OCI-LY7 (cell line): ENCODE measurements around the gene KCNT1. TPM values are rescaled to one million over a fixed set of nuclear protein-coding genes. Genes with fewer than 3 reads are reported as not detected.

Source experiments
- BruUV-seq: library from RNA; stranded (reverse); fragments of 400-500 nt; replicated peaks from 2 replicates; lab custom pipeline; 2021; lab: Mats Ljungman, UMichigan
- CTCF ChIA-PET: fragments of 300-600 bp; sonication (Branson Sonifier 250); formaldehyde crosslinking; loops from one replicate; lab custom pipeline; 2022; ENCODE audit warnings: antibody characterized with exemption; ENCODE audit not compliant: unreplicated experiment; lab: Charles Lee
- POLR2A ChIA-PET: fragments of 300-600 bp; sonication (Branson Sonifier 250); formaldehyde crosslinking; loops from one replicate; lab custom pipeline; 2022; ENCODE audit warnings: antibody characterized with exemption; lab: Charles Lee
- DNase-seq: peaks from one replicate; pipeline ENCODE4 v3.0.0-alpha.2; 2015; ENCODE audit warnings: low spot score
- H2AFZ ChIP-seq: fragments of 200-600 bp; sonication (generic), shearing (Covaris generic); 2 replicates; pipeline ENCODE4 v1.6.1; 2014; ENCODE audit warnings: mild to moderate bottlenecking, antibody characterized with exemption, low read length, moderate library complexity
- H3K27ac ChIP-seq: fragments of 200-600 bp; sonication (generic); 2 replicates; pipeline ENCODE4 v1.5.1; 2014; ENCODE audit warnings: mixed run types, low read depth, mild to moderate bottlenecking, moderate library complexity, low read length, inconsistent platforms; ENCODE audit not compliant: poor library complexity, severe bottlenecking
- H3K36me3 ChIP-seq: fragments of 200-600 bp; sonication (generic); 2 replicates; pipeline ENCODE4 v1.6.1; 2014; ENCODE audit warnings: mild to moderate bottlenecking, antibody characterized with exemption, low read length, moderate library complexity, mixed read lengths; ENCODE audit not compliant: insufficient read depth
- H3K4me1 ChIP-seq: fragments of 200-600 bp; sonication (generic); 2 replicates; pipeline ENCODE4 v1.5.1; 2014; ENCODE audit warnings: mild to moderate bottlenecking, low read length; ENCODE audit not compliant: insufficient read depth, poor library complexity, severe bottlenecking
- H3K4me2 ChIP-seq: fragments of 200-600 bp; sonication (generic); 2 replicates; pipeline ENCODE4 v1.6.1; 2014; ENCODE audit warnings: mild to moderate bottlenecking, low read length
- H3K4me3 ChIP-seq: fragments of 200-600 bp; sonication (generic); 2 replicates; pipeline ENCODE4 v1.5.1; 2014; ENCODE audit warnings: mild to moderate bottlenecking, low read depth, low read length; ENCODE audit not compliant: poor library complexity, severe bottlenecking
- H3K79me2 ChIP-seq: fragments of 200-600 bp; sonication (generic); 2 replicates; pipeline ENCODE4 v1.6.1; 2016; ENCODE audit warnings: low read depth, mild to moderate bottlenecking, low read length, moderate library complexity, mixed read lengths; ENCODE audit not compliant: insufficient read depth
- H3K9me2 ChIP-seq: fragments of 200-600 bp; sonication (generic); 2 replicates; pipeline ENCODE4 v1.6.1; 2016; ENCODE audit warnings: mild to moderate bottlenecking, low read length, mixed read lengths; ENCODE audit not compliant: insufficient read depth
- H3K9me3 ChIP-seq: fragments of 200-600 bp; sonication (generic); 2 replicates; pipeline ENCODE4 v1.6.1; 2014; ENCODE audit warnings: mild to moderate bottlenecking, mixed run types, low read length, mixed read lengths
- H4K20me1 ChIP-seq: fragments of 200-600 bp; sonication (generic); 2 replicates; pipeline ENCODE4 v1.6.1; 2014; ENCODE audit warnings: mild to moderate bottlenecking, antibody characterized with exemption, low read length, moderate library complexity, mixed read lengths; ENCODE audit not compliant: insufficient read depth
- EZH2phosphoT487 ChIP-seq: fragments of 200-600 bp; sonication (generic); IDR thresholded peaks from 2 replicates; pipeline ENCODE4 v1.6.1; 2018; ENCODE audit warnings: low read depth, borderline replicate concordance, mild to moderate bottlenecking, mixed run types, antibody characterized with exemption, low read length, moderate library complexity, mixed read lengths
- intact Hi-C: fragments of 100-400 bp; cut with micrococcal nuclease; formaldehyde crosslinking; loops from one replicate; pipeline ENCODE4 v1.10.0; 2022; ENCODE audit not compliant: unreplicated experiment
- total RNA-seq, 2 experiments: library from RNA; depleted of rRNA in 1 of 2; stranded (reverse); fragments of >200 nt in 1 of 2; shearing (Covaris generic) in 1 of 2; gene quantifications; 2 replicates each; pipeline ENCODE4 v1.2.3, GENCODE V29; 2014 to 2022
- TF ChIP-seq, protein P1 (sequence below): fragments of 200-600 bp; sonication (generic); conservative IDR thresholded peaks from 2 replicates; pipeline ENCODE4 v1.5.1; 2014; ENCODE audit warnings: mild to moderate bottlenecking, antibody characterized with exemption, low read length, moderate library complexity, mixed read lengths

Gene KCNT1
- total RNA-seq, 2 experiments from 2014 or later: not detected

DNA sequence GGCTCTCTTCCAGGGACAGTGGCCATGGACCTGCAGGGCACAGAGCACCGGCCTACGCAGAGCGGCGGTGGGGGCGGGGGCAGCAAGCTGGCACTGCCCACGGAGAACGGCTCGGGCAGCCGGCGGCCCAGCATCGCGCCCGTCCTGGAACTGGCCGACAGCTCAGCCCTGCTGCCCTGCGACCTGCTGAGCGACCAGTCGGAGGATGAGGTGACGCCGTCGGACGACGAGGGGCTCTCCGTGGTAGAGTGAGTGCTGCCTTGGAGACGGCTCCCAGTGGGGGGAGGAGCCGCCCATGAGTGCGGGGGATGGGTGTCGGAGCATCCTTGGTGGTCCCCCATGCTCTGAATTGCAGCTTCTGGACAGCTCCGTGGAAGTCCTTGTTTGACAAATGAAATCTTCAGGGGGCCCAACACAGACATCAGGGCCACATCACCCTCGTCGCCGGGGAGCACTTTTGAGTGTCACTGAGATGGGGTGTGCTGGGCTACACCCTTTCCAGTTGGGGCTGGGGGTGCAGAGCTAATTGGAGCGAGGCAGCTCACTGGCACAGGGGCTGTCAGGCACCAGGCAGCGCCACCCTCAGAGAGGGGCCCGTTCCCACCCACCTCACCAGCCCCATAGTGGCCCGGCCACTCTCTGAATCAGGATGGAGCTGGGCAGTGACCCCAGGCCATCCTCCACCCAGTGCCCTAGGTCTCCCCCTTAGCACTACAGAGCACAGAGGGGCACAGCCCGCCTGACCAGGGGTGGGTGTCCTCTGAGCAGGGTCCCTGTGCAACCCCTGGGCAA, 70.9 kb downstream of the KCNT1 start:
- no peaks in the 10 kb centered on the region for H3K36me3 ChIP-seq
- POLR2A ChIA-PET: no interaction called here
- no peak overlapping the region for H3K4me2 ChIP-seq
- BruUV-seq: no TSS peak
- H3K4me3 ChIP-seq: no peak overlapping the region
- H2AFZ ChIP-seq: no peak overlapping the region
- H3K4me1 ChIP-seq: no peaks in the 10 kb centered on the region
- no peak for DNase-seq
- H3K9me3 ChIP-seq: no peaks in the 10 kb centered on the region
- no peak for TF ChIP-seq EZH2phosphoT487
- TF ChIP-seq, protein P1, sequence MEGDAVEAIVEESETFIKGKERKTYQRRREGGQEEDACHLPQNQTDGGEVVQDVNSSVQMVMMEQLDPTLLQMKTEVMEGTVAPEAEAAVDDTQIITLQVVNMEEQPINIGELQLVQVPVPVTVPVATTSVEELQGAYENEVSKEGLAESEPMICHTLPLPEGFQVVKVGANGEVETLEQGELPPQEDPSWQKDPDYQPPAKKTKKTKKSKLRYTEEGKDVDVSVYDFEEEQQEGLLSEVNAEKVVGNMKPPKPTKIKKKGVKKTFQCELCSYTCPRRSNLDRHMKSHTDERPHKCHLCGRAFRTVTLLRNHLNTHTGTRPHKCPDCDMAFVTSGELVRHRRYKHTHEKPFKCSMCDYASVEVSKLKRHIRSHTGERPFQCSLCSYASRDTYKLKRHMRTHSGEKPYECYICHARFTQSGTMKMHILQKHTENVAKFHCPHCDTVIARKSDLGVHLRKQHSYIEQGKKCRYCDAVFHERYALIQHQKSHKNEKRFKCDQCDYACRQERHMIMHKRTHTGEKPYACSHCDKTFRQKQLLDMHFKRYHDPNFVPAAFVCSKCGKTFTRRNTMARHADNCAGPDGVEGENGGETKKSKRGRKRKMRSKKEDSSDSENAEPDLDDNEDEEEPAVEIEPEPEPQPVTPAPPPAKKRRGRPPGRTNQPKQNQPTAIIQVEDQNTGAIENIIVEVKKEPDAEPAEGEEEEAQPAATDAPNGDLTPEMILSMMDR: no peak
- H3K27ac ChIP-seq: no peak overlapping the region
- no peaks in the 10 kb centered on the region for H3K79me2 ChIP-seq
- CTCF ChIA-PET: no interaction called here
- intact Hi-C loops: no loop called here
- no peaks in the 10 kb centered on the region for H3K9me2 ChIP-seq
- H4K20me1 ChIP-seq: no peaks in the 10 kb centered on the region

DNA sequence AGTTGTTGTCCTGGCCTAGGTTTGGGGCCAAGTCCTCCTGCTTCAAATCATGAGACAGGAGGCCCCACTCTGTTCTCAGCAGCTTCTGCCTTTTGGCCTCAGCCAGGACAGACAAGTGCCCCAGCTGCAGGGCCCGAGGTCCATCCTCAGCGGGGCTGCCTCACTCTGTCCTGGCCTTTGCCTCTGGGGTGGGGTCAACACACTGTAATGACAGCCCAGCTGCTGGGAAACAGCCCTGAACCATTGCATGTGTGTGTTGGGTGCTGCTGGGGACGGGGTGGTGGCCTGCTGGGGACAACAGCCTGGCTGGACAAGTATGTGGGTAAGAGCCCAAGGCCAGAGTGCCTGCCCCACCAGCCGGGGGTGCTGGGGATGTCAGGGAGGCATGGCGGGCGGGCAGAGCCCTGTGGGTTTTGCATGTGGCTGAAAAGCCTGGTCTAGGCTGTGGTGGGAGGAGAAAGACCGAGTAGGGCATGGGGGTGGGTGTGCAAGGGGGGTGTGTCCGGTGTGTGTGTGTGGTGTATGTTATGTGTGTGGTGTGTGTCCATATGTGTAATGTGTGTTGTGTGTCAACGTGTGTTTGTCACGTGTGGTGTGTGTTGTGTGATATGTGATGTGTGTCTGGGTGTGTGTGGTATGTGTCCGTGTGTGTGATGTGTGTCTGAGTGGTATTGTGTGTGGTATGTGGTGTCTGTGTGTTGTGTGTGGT, 71.7 kb downstream of the KCNT1 start:
- intact Hi-C loops: no loop called here
- Histone ChIP-seq H2AFZ (no peak overlapping the region), H3K4me2 (no peak overlapping the region), H3K27ac (no peak overlapping the region), H3K9me2 (no peaks in the 10 kb centered on the region), H3K9me3 (no peaks in the 10 kb centered on the region), H3K4me1 (no peaks in the 10 kb centered on the region), H3K4me3 (no peak overlapping the region), H3K79me2 (no peaks in the 10 kb centered on the region), H4K20me1 (no peaks in the 10 kb centered on the region), H3K36me3 (no peaks in the 10 kb centered on the region)
- no TSS peak for BruUV-seq
- TF ChIP-seq EZH2phosphoT487: no peak
- TF ChIP-seq, protein P1: no peak
- ChIA-PET POLR2A (no interaction called here), CTCF (no interaction called here)
- no peak for DNase-seq
